SHP77 treated with DMSO at 0.1 percent for 48 hours (cell line): ENCODE measurements around the gene BBS4.
"Not testable (repeated sequence)": the region's sequence is repeated elsewhere in the genome, so short reads cannot be mapped to it uniquely, and the experiment has no call there.

Source experiments
- DNase-seq: peaks from one replicate; lab custom pipeline; 2025; lab: John Stamatoyannopoulos, UW

The BBS4 gene, protein sequence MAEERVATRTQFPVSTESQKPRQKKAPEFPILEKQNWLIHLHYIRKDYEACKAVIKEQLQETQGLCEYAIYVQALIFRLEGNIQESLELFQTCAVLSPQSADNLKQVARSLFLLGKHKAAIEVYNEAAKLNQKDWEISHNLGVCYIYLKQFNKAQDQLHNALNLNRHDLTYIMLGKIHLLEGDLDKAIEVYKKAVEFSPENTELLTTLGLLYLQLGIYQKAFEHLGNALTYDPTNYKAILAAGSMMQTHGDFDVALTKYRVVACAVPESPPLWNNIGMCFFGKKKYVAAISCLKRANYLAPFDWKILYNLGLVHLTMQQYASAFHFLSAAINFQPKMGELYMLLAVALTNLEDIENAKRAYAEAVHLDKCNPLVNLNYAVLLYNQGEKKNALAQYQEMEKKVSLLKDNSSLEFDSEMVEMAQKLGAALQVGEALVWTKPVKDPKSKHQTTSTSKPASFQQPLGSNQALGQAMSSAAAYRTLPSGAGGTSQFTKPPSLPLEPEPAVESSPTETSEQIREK

DNA sequence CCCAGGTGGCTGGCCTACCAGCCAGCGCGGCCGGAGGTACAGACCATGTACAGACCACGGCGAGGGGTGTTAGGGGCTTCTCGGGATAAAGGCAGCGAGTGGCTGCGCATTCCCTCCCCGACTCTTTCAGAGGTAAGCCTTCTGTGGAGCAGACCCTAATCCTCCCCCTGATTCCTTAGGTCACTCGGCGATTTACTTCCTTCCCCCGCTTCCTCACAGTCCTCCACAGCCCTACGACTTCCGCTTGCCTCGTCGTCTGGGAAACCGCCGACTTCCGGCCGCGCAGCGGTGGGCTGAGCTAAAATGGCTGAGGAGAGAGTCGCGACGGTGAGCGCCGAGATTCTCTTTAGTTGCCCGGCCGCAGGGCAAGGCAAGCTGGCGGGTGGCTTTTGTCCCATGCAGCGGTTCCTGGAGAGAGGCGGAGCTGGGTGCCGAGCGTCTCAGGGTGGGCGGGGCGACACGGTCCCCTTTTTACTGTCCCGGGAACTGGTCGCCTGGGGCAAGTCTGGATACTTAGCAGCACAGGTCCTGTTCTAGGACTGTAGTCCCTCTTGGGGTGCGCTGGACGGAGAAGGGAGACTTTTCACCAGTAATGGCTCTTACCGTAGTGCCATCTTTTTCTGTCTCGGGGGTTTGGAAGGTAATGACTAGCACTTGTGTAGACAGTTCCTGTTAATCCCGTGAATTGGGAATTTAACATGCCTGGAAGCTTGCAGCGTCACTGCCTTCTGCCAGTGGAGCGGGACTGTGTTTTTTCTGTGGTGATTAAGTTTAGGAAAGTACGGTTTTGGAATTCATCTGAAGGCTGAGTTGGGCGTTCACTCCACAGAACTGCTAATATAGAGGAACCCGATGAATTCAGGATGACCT lies at the start of gene BBS4, which contains the start of gene HIGD2B:
Gene BBS4 (plus strand): TSS at position 283 of the 870 bp plus-strand sequence. CDS start 21 bp downstream, at position 304.
Gene HIGD2B (minus strand): TSS at position 258 of the 870 bp plus-strand sequence. CDS start 9,808 bp downstream, outside the sequence.
- no peak for DNase-seq

DNA sequence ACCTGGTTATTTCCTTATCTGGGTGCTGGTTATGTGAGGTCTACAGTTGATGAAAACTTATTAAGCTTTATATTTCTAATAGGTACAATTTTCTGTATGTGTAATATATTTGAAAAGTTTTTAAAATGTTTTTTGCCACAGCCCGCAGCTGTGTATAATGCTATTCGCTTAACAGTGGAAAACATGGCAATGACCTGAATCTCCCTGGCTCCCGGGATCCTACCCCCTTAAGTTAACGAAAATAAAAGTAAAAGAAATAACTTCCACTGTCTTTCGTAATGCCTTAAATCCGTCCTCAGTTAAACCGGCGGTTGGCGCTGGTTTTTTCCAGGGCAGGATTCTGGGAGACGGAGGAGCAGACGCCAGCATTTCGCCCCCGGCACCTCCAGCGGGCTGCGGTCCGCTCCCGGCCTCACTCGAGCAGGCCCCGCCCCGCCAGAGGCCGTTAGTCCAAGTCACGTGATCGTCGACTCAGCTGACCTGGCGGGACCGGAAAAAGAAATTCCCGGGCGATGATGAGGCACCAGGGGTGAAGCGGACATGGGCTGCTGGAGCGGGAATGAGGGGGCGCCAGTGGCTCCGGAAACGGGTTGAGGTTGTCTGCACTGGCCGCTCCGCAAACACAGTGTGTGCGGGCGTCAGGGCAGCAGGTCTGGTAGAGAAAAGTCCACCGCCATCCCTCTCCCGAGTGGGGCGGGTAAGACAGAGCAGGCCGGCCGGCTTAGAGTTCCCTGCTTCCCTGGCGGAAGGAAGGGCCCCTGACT lies 49.3 kb upstream of the BBS4 start:
- DNase-seq, result not testable (repeated sequence)

DNA sequence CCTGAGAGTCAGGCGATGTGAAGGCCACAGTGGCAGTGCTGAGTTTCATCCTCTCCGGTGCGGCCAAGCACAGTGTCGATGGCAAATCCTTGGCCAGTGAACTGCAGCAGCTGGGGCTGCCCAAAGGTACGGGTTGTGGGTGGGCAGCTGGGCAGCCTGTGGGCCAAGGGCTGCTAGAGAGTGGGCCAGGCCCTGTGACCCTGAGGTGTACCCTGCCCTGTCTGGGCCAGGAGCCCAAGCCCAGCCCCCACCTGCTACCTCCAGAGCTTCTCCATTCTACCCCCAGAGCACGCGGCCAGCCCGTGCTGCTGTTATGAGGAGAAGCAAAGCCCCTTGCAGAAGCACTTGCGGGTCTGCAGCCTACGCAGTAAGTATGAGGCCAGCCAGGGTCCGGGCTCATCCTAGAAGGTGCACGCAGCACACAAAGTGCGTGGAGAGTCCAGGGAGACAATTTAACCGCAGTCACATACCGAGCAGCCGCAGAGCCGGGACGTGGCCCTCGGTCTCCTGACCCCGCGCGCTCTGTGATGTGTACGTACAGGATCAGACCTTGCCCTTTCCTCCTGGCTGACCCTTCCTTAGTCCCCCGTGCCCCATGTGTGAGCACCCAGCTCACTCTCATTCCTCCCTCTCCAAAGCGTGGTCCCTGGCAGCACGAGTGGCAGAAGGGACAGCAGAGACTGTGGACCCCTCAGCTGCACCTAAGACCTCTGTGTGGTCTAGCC lies 46.1 kb upstream of the BBS4 start:
- DNase-seq, result not testable (repeated sequence)

DNA sequence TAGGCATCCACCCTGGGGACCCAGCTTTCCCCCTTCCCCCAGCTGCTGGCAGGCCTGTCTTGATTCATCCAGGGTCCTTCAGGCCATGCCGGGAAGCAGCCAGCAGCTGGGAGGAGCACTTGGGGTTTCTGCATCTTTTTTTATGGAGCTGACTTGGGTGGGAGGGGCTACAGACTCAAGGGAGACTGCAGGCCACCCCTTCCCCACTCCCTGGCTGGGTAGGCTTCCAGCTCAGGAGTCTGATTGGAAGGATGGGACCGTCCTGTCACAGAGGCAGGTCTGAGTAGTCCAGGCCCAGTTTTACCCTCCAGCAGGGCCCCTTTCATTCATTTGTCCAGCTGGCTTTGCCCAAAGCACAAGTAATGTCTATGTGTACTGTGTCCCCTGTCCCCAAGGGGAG lies 43.7 kb upstream of the BBS4 start:
- DNase-seq, result not testable (repeated sequence)

DNA sequence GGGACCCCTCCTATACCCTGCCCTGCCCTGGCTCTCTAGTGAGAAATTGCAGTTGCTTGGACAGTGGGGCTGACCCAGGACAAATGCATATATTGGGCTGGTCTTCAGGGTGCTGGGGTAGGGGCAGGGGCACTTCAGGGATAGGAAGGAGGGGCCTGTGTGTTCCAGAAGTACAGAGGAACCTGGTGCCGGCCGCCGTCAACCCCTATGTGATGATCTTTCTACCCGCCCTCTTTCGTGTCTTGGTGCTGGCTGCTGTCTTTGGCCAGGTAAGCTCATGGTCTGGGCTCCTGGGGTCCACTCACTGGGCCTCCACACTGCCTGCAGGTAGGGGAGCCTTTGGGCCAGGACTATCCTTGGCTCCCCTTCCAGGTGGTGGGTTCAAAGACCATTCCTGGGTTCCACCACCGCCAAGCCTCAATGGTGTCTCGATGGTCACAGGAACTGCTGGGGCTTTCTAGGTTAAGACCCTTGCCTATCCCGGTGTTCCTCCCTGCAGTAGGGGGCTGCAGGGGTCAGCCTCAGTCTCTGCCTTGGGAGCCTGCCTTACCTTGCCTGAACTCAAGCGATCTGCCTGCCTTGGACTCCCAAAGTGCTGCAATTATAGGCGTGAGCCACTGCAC lies 37.3 kb upstream of the BBS4 start:
- DNase-seq, result not testable (repeated sequence)

DNA sequence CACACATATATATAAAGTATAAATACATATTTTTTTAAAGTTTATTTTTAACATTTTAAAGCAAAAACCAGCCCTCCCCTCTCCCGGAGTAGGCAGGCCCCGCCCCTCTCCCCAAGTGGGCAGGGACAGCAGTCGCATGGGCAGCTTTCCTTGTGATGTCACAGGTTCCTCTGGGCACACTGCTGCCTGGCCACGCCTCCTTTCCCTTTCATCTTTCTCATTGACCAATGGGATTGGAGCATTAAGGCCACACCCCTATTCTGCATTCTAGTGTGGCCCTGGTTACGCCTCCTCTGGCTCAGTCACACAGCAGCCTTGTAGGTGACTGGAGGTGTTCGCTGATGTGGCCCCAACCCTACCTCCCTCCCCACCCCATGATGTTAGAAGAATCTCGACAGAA lies 31.6 kb upstream of the BBS4 start, which contains the start of gene GOLGA6B:
Gene GOLGA6B (plus strand): TSS at position 301 of the 400 bp plus-strand sequence. CDS start 41 bp downstream, at position 342.
- DNase-seq, result not testable (repeated sequence)

DNA sequence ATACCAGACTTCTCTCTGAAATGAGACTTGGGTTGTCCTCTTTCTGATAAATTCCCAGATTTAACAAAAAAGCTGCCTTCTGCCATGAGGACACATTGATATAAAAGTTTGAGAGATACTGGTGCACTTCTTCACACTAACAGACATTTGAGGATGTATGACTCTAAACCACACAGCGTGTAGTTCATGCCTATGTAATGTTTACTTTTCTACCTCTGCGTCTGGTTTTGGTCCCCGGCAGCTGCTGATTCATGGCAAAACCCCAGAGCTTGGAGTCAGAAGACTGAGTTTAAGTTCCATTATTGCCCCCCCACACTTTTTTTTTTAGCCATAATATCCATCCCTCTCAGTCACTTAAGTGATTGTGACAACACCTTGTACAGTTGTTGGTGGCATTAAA lies 30.0 kb upstream of the BBS4 start:
- not testable (repeated sequence) for DNase-seq

DNA sequence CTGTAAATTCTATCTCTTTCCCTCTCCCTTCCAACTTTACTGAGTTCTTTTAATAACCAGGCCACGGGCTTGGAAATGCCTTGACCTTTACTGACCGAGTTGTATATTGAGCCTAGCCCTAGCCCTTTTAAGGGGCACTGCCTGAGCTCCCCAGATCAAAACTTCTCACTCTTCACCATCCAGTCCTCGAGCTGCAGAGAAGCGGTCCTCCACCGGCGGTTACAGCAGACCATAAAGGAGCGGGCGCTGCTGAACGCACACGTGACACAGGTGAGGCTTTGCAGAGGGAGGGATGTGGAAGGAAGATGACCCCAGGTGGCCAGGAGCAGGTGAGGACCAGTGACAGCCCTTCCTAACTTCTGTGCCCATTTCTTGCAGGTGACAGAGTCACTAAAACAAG lies 24.9 kb upstream of the BBS4 start:
- DNase-seq, result not testable (repeated sequence)

DNA sequence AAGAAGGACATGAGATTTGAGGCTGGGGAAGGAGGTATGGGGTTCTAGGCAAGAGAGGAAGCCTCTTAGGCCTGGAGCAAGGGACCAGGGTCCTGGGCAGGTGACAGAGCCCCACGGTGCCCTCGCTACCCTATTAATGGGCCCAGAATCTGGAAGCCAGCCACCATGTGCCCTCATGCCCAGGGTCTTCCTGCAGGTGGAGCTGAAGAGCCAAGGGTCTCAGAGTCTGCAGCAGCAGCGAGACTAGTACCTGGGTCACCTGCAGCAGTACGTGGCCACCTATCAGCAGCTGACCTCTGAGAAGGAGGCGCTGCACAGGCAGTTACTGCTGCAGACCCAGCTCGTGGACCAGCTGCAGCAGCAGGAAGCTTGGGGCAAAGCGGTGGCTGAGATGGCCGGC lies 22.1 kb upstream of the BBS4 start:
- not testable (repeated sequence) for DNase-seq

DNA sequence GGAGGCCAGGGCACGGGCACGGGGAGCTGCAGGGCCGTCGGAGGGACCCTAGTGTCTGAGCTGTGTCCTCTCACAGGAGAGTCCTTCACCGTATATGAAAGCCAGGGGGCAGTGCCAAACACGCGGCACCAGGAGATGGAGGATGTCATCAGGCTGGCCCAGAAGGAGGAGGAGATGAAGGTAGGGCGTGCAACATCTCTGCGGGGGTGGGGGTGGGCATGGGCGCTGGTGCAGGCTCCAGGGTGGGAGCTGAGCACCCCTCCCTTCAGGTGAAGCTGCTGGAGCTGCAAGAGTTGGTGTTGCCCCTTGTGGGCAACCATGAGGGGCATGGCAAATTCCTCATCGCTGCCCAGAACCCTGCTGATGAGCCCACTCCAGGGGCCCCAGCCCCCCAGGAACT lies 20.3 kb upstream of the BBS4 start:
- not testable (repeated sequence) for DNase-seq

DNA sequence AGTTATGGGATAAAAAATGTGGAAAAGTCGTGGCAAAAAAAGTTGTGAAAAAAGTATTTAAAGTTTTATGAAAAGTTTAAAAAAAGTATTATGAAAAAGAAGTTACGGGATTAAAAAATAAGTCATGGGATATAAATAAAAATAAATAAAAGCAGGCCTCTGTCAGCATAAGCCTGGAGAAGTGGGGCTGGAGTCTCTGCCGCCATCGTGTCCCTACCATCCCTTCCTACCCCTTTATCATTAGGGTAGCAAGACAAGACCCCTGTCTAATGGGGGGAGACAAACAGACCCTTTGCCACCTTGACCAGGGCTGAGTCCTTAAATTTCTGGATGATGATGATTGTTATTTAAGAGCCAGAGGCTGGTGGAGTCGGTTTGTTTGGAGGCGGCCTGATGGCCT lies 16.2 kb upstream of the BBS4 start:
- DNase-seq, result not testable (repeated sequence)

DNA sequence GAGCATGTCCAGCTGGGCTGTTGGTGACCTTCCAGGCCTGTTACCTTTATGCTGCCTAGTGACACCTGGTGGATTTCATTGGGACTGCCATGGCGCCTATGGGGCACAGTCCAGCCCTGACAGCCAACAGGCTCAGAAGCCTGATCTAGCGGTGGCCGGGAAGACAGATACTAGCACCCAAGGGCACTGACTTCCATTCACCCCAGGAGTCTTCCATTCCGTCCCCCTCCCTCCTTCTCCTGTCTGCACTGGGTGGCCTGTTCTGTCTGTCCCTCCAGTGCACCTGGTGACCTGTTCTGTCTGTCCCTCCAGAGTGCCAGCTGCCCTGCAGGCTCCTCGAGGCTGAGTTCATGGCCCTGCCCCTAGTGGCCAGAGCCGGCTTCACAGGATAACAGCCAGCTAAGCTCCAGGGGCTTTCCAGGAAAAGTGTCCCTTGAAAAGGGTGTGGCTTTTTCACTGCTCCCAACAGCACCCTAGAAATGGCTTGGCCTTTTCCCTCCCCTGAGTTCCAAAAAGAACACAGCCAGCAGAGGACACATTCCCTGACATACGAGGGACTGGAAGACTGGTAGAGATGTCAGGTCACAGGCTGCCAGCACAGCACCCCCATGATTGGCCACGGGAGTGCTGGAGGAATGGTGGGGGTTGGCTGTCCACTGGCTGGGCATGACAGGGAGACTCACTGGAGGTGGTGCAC lies 15.2 kb upstream of the BBS4 start:
- DNase-seq, result not testable (repeated sequence)

DNA sequence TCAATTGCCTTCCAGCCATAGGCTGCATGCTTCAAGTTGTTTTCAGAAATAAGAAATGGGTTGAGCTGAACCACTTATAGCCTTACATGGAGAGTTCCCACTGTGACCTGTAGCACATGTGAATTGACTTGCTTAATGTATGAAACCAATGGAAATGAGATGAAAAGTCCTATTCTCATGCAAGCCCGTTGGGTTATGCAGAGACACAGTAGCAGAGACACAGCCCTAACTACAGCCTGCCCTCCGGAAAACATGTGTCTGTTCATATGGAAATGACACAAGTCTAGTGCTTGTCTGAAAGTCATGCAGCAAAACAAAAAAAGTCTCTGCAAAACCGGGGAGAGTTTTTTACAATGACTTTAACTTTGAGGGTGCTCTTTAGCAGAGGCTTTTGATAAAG lies 14.5 kb upstream of the BBS4 start:
- no peak for DNase-seq

DNA sequence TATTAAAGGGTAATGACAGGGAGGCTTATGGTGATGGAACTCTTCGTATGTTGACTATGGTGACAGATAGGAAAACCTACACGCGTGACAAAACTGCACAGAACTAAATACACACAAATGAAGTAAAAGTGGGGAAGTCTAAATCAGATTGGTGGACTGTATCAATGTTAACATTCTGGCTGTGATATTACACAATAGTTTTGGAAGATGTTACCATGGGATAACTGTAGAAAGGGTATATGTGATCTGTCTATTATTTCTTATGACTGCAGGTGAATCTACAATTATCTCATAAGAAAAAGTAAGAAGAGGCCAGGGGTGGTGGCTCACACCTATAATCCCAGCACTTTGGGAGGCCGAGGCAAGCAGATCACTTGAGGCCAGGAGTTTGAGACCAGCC lies 9.2 kb upstream of the BBS4 start:
- DNase-seq, result no peak

DNA sequence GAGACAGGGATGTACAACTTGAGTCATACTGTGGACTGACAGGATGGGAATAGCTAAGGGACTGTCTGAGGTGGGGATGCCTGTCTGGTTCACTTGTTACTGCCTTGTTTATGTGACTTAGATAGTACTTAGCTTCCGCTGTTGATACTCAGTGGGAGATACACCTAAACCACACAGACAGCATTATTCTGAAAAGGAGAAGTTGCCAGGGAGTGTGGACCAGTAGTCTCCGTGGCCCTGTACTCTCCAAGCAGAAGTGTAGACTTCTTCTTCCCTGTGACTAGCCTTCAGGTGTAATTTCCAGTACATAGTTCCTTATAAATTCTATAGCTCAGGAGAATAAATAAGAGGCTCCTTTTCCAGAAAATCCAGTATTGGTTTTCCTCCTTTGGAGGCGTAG lies 5.1 kb upstream of the BBS4 start:
- no peak for DNase-seq

DNA sequence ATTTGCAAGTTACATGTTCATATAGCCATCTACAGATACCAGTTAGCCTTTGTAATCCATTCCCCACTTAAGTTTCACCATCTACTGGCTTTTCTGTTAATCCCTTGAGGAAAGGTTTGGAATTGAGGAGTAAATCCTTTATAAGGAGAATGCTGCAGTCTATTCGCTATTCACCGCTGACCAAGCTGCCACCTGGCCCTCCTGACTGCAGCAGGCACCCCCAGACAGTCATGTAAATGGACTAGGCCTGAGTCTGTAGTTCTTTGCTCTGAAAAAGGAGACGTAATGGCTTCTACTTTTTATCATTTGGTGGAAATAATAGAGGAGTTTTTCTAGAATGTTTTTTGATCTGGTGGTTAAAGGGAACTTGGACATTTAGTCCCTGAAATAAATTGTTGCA lies 3.2 kb upstream of the BBS4 start:
- DNase-seq, result no peak

DNA sequence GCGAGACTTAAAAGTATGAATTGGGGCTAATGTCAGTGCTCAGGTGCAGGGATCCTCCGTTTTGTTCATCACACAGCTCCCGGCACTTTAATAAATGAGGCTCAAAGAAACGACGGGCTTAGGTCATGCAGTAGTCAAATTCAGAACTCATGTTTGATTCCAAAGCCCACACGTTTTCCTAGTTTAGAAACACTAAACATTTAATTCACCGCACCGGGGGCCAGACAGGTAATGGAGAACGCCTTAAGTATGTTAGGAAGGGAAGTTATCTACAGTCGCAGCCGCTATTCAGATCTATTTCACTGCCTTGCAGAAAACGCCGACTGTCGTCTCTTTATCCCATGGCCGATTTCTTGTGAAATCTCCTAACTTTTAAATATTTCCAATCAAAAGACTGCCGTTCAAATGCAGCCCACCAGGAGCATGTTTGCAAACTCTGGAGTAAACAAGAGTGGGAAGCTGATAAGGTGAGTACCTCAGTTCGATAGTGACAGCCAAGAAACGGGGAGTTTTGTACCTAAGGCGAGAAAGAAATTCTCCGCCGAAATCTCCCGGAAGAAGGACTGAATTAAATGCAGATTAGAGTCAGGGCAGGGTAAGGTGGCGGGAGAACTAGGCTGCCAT lies 594 bp upstream of the BBS4 start:
- no peak for DNase-seq

DNA sequence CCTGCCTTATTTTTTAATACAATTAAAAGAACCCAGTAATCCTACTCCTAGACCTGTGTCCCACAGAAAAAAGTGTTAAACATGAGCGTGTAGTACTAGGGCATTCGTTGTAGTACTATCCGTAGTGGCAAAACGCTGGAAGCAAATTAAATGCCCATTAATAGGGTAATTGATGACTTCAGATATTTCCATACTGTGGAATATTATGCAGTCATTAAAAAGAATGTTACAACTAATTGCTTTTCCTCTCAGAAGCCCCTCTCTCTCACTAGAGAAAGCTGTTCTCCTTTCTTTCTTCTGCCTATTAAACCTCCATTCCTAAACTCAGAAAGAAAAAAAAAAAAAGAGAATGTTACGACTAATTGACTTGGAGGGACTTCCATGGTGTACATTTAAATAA lies 2.7 kb downstream of the BBS4 start:
- no peak for DNase-seq

DNA sequence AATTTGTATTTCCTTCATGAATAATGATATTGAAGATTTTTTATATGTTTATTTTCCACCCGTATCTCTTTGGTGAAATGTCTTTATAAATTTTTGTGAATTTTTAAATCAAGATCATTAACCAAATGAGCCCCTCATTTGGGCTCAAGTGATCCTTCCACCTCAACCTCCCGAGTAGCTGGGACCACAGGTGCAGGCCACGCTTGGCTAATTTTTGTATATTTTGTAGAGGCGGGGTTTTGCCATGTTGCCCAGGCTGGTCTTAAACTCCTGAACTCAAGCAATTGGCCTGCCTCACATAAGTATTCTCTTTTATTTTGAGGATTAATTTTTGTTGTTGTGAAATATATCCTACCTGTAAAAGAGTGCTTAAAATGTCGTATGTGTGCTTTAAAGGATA lies 4.9 kb downstream of the BBS4 start:
- DNase-seq, result no peak
